ENCODE results near the gene LAYN. TPM values are rescaled to one million over a fixed set of nuclear protein-coding genes. Genes with fewer than 3 reads are reported as not detected.

Gene LAYN
- total RNA-seq: 11.0 TPM

GRCh38 chr11:111540114-111540936 lies at the start of gene LAYN:
LAYN (plus strand) TSS chr11:111540720; CDS start chr11:111540844, 124 bp downstream.
- intact Hi-C loops (cut with DNase I): no loop called here
- DNase-seq (ENCODE audit: low spot score): peak; percentile 68
- peak; percentile 58 for ATAC-seq

GRCh38 chr11:111494040-111494439 lies 46.5 kb upstream of the LAYN start:
- DNase-seq (ENCODE audit: low spot score) (no peak), ATAC-seq (no peak)
- intact Hi-C loops (cut with DNase I): no loop called here

- intact Hi-C loops (cut with DNase I): no loop called here
- DNase-seq (ENCODE audit: low spot score) (no peak), ATAC-seq (no peak)
Measured at GRCh38 chr11:111499483-111499882, 41.0 kb upstream of the LAYN start.

- no peak for DNase-seq (ENCODE audit: low spot score)
- no peak for ATAC-seq
- intact Hi-C loops (cut with DNase I): no loop called here
Measured at GRCh38 chr11:111500481-111500880, 40.0 kb upstream of the LAYN start.

- ATAC-seq (no peak), DNase-seq (ENCODE audit: low spot score) (no peak)
- intact Hi-C loops (cut with DNase I): no loop called here
Measured at GRCh38 chr11:111502611-111503010, 37.9 kb upstream of the LAYN start.

- intact Hi-C loops (cut with DNase I): no loop called here
- DNase-seq (ENCODE audit: low spot score) (no peak), ATAC-seq (no peak)
Measured at GRCh38 chr11:111510311-111510710, 30.2 kb upstream of the LAYN start.

- peak; percentile 60 for DNase-seq (ENCODE audit: low spot score)
- ATAC-seq: peak; percentile 57
- intact Hi-C loops (cut with DNase I): no loop called here
Measured at GRCh38 chr11:111512296-111513239, 28.0 kb upstream of the LAYN start, which contains the start of gene BTG4. BTG4 (minus strand) TSS chr11:111512386; CDS start chr11:111498776, 13,610 bp downstream.

GRCh38 chr11:111513240-111513605 lies 27.3 kb upstream of the LAYN start:
- DNase-seq (ENCODE audit: low spot score): no peak
- intact Hi-C loops (cut with DNase I): no loop called here
- ATAC-seq: peak; percentile 43

- peak; percentile 31 for ATAC-seq
- no peak for DNase-seq (ENCODE audit: low spot score)
- intact Hi-C loops (cut with DNase I): no loop called here
Measured at GRCh38 chr11:111514216-111515031, 26.1 kb upstream of the LAYN start, which contains the start of gene HOATZ. HOATZ (plus strand) TSS chr11:111514778; CDS start chr11:111514785, 7 bp downstream.

- intact Hi-C loops (cut with DNase I): no loop called here
- no peak for ATAC-seq
Measured at GRCh38 chr11:111515591-111515990, 24.9 kb upstream of the LAYN start.

GRCh38 chr11:111518668-111519067 lies 21.9 kb upstream of the LAYN start:
- DNase-seq (ENCODE audit: low spot score) (no peak), ATAC-seq (no peak)
- intact Hi-C loops (cut with DNase I): no loop called here

More at GRCh38 chr11:111515591-111515990, 24.9 kb upstream of the LAYN start:
- no peak for DNase-seq (ENCODE audit: low spot score)

- no peak for DNase-seq (ENCODE audit: low spot score)
- intact Hi-C loops (cut with DNase I): no loop called here
- no peak for ATAC-seq
Measured at GRCh38 chr11:111520560-111520959, 20.0 kb upstream of the LAYN start.

GRCh38 chr11:111521135-111521534 lies 19.4 kb upstream of the LAYN start:
- intact Hi-C loops (cut with DNase I): no loop called here
- ATAC-seq: no peak
- no peak for DNase-seq (ENCODE audit: low spot score)

- intact Hi-C loops (cut with DNase I): no loop called here
- ATAC-seq: no peak
Measured at GRCh38 chr11:111522426-111522825, 18.1 kb upstream of the LAYN start.

GRCh38 chr11:111523343-111523742 lies 17.2 kb upstream of the LAYN start:
- no peak for DNase-seq (ENCODE audit: low spot score)
- no peak for ATAC-seq
- intact Hi-C loops (cut with DNase I): no loop called here

More at GRCh38 chr11:111522426-111522825, 18.1 kb upstream of the LAYN start:
- DNase-seq (ENCODE audit: low spot score): no peak

- no peak for DNase-seq (ENCODE audit: low spot score)
- no peak for ATAC-seq
Measured at GRCh38 chr11:111524056-111524455, 16.5 kb upstream of the LAYN start.

GRCh38 chr11:111525456-111525855 lies 15.1 kb upstream of the LAYN start:
- ATAC-seq (no peak), DNase-seq (ENCODE audit: low spot score) (no peak)
- intact Hi-C loops (cut with DNase I): no loop called here

More at GRCh38 chr11:111524056-111524455, 16.5 kb upstream of the LAYN start:
- intact Hi-C loops (cut with DNase I): no loop called here

GRCh38 chr11:111526501-111526900 lies 14.0 kb upstream of the LAYN start:
- DNase-seq (ENCODE audit: low spot score) (no peak), ATAC-seq (no peak)
- intact Hi-C loops (cut with DNase I): no loop called here

GRCh38 chr11:111527279-111527678 lies 13.2 kb upstream of the LAYN start:
- no peak for DNase-seq (ENCODE audit: low spot score)
- ATAC-seq: no peak
- intact Hi-C loops (cut with DNase I): no loop called here

Data from sciatic nerve (tissue), 2 donors.